Activated naive CD4-positive, alpha-beta T cell treated with anti-CD3 and anti-CD28 coated beads, Interleukin-2, amount 50 U/mL, for 24 hours (primary cell): Measurements from ENCODE around the gene TRPV5.

ENCODE experiments used
- H3K27ac Mint-ChIP-seq: one replicate; pipeline ENCODE4 v1.8.0; 2021; ENCODE audit warnings: mild to moderate bottlenecking, mixed read lengths
- H3K27me3 Mint-ChIP-seq: one replicate; pipeline ENCODE4 v1.8.0; 2021; ENCODE audit warnings: mixed read lengths
- H3K36me3 Mint-ChIP-seq: one replicate; pipeline ENCODE4 v1.8.0; 2021; ENCODE audit warnings: mixed read lengths
- H3K4me1 Mint-ChIP-seq: one replicate; pipeline ENCODE4 v1.8.0; 2021; ENCODE audit warnings: mixed read lengths
- H3K4me3 Mint-ChIP-seq: one replicate; pipeline ENCODE4 v1.8.0; 2021; ENCODE audit warnings: mild to moderate bottlenecking, mixed read lengths
- H3K9me3 Mint-ChIP-seq: one replicate; pipeline ENCODE4 v1.8.0; 2021; ENCODE audit warnings: mixed read lengths

Gene TRPV5

DNA sequence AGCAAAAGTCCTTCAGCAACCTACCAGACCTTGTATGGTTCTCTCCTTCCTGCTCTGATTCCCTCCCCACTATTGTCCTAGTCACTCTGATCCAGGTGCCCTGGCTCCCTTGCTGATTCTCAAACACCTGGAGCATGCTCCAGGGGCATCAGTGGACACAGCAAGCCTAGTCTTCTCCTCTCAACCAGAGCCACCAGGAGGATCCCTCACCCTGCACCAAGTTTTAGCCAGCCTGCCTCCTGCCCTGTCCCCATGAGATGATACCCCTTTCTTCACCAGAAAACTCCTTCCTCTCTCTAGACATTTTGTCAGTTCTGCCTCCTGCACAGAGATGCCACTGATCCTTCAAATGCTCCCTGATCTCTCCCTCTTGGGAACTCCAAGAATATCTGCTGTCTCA is 16.7 kb upstream of the TRPV5 start:
- Mint-ChIP-seq H3K27ac (no peak overlapping the region), H3K9me3 (no peaks in the 10 kb centered on the region), H3K4me1 (no peaks in the 10 kb centered on the region), H3K36me3 (no peaks in the 10 kb centered on the region), H3K4me3 (no peak overlapping the region), H3K27me3 (peaks cover 4% of the 10 kb centered on the region)

DNA sequence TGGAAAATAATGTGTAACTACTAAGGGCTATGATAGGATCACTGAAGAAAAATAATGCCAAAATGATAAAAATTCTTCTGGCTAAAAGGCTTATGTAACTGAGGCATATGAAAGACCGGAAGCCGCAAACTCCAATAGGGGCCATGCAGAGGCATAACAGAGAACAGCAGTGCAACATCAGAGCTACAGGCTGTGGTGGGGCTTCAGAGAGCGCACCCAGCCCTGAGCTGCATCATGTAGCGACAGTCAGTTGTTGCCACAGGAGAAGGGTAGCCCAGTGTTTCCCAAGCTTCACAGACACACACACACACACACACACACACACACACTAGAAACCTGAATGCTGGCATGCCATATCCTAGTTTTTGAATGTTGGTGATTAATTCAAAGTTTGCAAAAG is 15.1 kb upstream of the TRPV5 start:
- Mint-ChIP-seq H3K27ac (no peak overlapping the region), H3K9me3 (no peaks in the 10 kb centered on the region), H3K27me3 (peaks cover 4% of the 10 kb centered on the region), H3K4me1 (no peaks in the 10 kb centered on the region), H3K36me3 (no peaks in the 10 kb centered on the region), H3K4me3 (no peak overlapping the region)

DNA sequence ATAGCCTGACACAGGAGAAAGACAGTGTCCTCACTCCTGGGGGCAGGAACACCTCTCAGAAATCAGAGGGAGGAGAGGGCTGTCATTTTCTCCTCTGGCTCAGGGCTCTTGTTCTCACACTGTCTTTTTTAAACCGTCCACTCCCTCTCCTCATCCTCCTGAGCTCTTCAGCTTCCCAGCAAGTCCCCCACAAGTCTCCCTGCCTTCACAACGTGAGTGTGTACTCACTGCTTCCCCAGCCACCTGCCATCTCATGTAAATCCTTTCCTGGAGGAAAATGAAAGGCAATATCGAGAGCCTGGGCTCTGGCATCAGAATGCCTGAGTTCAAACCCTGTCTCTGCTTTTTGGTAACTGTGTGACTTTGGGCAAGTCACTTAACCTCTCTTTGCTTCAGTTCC is 11.5 kb upstream of the TRPV5 start:
- Mint-ChIP-seq H3K27ac (no peak overlapping the region), H3K9me3 (no peaks in the 10 kb centered on the region), H3K4me1 (no peaks in the 10 kb centered on the region), H3K36me3 (no peaks in the 10 kb centered on the region), H3K27me3 (peaks cover 2% of the 10 kb centered on the region), H3K4me3 (no peak overlapping the region)

DNA sequence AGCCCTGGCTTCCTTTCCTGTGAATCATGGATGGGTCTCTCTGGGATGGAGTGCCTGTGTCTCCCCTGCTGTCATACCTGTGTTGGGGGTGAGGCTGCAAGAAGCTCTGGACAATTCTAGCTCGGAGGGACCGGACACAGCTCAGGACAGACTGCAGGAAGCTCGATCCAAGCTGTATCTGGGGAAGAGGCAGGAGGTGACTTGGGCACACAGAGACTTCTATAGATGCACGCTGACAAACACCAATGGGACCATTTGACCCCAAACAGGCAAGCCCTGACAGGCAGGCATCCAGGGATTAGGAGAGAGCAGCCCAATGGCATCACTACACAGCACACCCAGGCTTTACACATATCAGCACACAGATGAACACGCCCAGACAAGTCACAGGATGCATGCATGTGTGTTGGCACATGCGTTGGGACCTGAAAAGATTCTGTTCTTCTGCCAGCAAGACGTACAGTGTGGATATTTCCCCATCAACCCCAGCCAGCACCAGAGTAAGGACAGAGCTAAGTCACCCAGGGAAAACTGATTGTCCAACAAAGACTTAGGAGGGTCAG is 10.2 kb upstream of the TRPV5 start:
- Mint-ChIP-seq H3K36me3 (no peaks in the 10 kb centered on the region), H3K27me3 (peaks cover 2% of the 10 kb centered on the region), H3K4me1 (no peaks in the 10 kb centered on the region), H3K27ac (no peak overlapping the region), H3K4me3 (no peak overlapping the region), H3K9me3 (no peaks in the 10 kb centered on the region)

DNA sequence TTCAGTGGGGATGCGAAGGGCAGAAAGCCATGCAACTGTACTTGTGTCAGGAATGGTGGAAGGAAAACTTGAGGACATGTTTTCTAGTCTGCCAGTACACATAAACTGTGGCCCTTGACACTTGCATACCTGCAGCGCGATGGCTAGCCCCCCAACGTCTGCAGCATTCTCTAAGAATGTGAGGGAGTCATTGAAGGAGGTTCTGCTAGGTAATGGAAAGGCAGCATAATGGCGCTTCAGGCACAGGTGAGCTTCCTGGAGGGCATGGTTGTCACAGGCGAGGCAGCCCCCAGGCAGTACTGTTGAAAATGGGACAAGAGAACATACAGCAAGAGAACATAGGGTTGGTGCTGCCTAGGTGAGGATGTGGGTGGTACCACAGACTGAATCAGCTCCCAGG is 9.2 kb upstream of the TRPV5 start:
- Mint-ChIP-seq H3K9me3 (no peaks in the 10 kb centered on the region), H3K27ac (no peak overlapping the region), H3K4me3 (no peak overlapping the region), H3K36me3 (no peaks in the 10 kb centered on the region), H3K27me3 (peaks cover 1% of the 10 kb centered on the region), H3K4me1 (no peaks in the 10 kb centered on the region)

DNA sequence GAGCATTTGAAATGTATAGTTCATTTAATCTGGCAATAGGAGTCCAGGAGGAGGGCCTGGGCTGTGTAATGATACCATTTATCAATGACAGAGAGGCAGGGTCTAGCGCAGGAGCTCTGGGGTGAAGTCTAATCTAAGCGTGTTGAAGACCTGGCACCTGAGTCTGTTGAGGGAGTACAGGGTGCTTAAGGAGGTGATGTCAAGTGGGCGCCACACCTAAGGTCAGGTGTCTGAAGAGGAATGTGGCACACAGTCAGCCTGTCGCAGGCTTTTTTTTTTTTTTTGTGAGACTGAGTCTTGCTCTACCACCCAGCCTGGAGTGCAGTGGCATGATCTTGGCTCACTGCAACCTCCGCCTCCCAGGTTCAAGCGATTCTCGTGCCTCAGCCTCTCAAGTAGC is 8.0 kb upstream of the TRPV5 start:
- Mint-ChIP-seq H3K9me3 (no peaks in the 10 kb centered on the region), H3K36me3 (no peaks in the 10 kb centered on the region), H3K4me1 (no peaks in the 10 kb centered on the region), H3K27me3 (peaks cover 1% of the 10 kb centered on the region), H3K4me3 (no peak overlapping the region), H3K27ac (no peak overlapping the region)

DNA sequence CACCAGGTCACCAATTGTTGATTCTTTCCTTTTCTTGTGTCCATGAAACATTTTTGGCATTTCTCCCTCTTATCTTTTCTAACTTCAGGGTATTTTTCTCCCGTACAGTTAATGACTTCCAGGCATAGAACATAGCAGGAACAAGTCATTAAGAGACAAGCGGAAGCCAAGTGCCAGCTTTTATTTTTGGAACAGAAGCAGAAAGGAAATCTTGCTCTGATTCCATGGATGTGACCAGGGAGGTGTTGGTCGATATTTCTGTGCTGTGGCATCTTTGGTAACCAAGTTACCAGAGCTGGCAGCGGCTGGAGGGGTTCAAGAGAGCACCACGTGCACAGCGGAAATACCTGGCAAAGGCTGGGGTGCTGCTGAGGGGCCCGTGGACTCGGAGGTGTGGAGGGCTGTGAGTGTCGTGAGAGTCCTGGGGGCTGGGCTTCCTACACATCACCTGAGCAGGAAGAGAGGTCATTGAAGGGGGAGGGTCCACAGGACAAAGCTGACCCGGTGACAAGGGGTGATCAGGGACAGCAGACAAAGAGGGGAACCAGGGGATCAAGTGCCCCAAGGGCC is 7.5 kb upstream of the TRPV5 start:
- Mint-ChIP-seq H3K4me1 (no peaks in the 10 kb centered on the region), H3K27me3 (peaks cover 1% of the 10 kb centered on the region), H3K4me3 (no peak overlapping the region), H3K9me3 (no peaks in the 10 kb centered on the region), H3K36me3 (no peaks in the 10 kb centered on the region), H3K27ac (no peak overlapping the region)

DNA sequence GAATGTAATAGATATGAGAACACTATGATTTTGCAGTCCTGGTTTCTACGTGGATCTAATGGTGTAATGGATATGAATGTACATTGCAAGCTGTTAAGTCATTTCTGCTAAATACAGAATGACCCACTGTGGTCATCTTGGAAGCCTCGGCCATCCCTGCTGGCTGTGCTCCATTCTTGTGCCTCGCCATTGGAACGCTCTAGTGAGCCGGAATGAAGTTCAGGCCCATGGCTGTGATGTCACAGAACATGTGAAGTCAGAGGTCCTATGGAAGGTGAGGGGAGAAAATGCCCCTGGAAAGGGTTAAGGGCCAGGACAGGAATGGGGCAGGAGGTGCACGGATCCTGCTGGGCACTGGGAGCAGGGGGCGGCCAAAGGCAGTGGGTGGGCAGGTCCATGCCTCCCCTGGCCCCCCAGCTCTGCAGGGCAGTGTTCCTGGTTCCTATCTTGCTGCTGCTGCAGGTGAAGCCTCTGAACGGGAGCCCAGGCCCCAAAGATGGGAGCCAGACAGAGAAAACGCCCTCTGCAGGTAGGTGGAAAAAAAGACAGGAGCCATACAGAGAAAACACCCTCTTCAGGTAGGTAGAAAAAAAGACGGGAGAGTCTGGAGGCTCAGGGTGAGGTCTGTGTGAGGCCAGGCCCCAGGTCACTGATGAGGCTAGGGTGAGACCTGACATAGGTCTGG is 5.8 kb upstream of the TRPV5 start, which contains the start of gene LLCFC1:
TSS of gene LLCFC1 (plus strand) at position 259 of the 685 bp plus-strand sequence. CDS start at position 397, 138 bp downstream.
- Mint-ChIP-seq H3K4me3 (no peak within 1 kb of the TSS), H3K4me1 (no peaks in the 10 kb centered on the region), H3K27me3 (peaks cover 1% of the 10 kb centered on the region), H3K36me3 (no peaks in the 10 kb centered on the region), H3K9me3 (no peaks in the 10 kb centered on the region), H3K27ac (no peak within 1 kb of the TSS)

DNA sequence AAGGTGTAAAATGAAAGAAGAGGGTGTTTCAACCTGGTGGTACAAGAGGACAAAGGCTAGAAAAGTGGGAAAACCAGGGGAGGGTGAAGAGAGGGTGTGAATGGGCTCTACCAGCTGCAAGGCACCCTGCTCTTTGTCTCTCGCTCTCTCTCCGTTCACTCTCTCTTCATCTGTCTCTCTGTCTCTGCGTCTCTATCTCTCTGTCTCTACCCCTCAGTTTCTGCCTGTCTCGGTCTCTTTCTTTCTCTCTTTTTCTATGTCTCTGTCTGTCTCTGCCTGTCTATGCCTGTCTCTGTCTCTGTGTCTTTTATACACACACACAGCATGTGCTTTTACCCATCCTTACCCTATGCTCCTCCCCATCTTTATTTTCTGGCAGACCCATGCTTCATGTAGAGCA is 5.1 kb upstream of the TRPV5 start:
- Mint-ChIP-seq H3K4me3 (no peak overlapping the region), H3K27me3 (peaks cover 1% of the 10 kb centered on the region), H3K27ac (no peak overlapping the region), H3K36me3 (no peaks in the 10 kb centered on the region), H3K9me3 (no peaks in the 10 kb centered on the region), H3K4me1 (no peaks in the 10 kb centered on the region)

DNA sequence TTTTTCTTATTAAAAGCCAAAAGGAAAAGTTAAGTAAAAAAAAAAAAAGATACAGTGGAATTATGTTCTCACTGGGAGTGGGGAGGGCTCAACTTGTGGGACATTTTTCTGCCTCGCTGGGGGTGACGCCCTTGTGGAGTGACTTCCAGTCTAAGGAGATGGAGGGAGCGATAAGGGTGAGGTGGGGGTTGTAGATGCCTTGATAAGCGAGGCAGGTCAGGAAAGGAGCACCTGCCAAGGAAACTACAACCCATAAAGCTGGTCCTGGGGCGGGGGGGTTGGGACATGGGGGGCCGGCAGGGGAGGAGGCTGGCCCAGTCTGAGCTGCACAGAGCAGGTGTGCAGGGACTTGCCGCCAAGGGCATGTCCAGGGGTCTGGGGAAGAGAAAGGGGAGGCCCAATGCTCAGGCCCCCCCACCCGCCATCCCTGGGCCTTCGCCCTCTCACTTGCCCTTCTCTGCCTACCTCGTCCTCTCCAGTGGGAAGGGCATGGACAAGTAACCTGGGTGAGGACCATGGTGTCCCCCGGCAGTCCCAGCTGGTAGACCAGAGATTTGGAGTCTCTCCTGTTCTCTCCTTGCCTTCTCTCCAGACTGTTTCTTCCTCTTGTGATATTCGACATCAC is 2.5 kb upstream of the TRPV5 start:
- Mint-ChIP-seq H3K4me1 (no peaks in the 10 kb centered on the region), H3K4me3 (no peak overlapping the region), H3K36me3 (no peaks in the 10 kb centered on the region), H3K9me3 (no peaks in the 10 kb centered on the region), H3K27ac (no peak overlapping the region), H3K27me3 (peaks cover 1% of the 10 kb centered on the region)

DNA sequence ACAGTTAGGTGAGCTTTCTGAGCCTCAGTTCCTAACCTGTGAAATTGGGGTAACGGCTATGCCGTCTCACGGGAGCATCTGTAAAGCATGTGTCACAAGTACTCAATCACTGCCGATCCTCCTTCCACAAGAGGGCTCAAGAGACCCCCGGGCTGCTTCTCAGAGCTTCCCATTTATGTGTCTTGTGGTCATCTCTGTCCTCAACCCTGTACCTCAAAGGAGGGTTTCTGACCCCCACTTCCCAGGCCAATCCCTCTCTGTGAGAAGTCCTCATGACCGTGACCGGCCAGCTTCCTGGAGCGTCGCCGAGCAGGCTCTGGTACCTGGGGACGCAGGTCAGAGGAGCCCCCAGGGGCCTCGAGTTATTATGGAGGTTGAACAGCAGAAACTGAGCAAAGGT is 510 bp upstream of the TRPV5 start:
- Mint-ChIP-seq H3K36me3 (no peaks in the 10 kb centered on the region), H3K4me1 (no peaks in the 10 kb centered on the region), H3K9me3 (no peaks in the 10 kb centered on the region), H3K4me3 (no peak overlapping the region), H3K27ac (no peak overlapping the region), H3K27me3 (peaks cover 1% of the 10 kb centered on the region)

DNA sequence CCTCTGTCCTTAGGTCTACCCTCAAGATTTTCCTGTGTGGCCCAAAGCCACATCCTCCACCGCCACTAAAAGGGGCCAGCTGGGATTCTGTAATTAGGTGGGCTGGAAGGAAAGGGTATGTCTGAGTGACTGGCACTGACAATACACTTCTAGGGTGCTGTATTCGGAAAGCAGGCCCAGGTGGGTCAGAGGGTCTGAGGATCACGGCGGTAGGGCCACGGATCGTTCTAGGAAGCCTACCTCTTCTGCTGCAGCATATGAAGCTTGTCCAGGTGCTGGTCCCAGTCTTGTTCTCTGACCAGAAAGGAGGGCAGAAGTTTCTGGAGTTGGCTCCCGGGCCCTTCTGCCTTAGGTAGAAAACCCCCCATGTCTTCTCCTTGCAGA is 462 bp downstream of the TRPV5 start:
- no peaks in the 10 kb centered on the region for H3K9me3 Mint-ChIP-seq
- H3K4me3 Mint-ChIP-seq, result no peak overlapping the region
- no peak overlapping the region for H3K27ac Mint-ChIP-seq
- H3K4me1 Mint-ChIP-seq, result no peaks in the 10 kb centered on the region
- H3K27me3 Mint-ChIP-seq, result peaks cover 1% of the 10 kb centered on the region
- no peaks in the 10 kb centered on the region for H3K36me3 Mint-ChIP-seq

DNA sequence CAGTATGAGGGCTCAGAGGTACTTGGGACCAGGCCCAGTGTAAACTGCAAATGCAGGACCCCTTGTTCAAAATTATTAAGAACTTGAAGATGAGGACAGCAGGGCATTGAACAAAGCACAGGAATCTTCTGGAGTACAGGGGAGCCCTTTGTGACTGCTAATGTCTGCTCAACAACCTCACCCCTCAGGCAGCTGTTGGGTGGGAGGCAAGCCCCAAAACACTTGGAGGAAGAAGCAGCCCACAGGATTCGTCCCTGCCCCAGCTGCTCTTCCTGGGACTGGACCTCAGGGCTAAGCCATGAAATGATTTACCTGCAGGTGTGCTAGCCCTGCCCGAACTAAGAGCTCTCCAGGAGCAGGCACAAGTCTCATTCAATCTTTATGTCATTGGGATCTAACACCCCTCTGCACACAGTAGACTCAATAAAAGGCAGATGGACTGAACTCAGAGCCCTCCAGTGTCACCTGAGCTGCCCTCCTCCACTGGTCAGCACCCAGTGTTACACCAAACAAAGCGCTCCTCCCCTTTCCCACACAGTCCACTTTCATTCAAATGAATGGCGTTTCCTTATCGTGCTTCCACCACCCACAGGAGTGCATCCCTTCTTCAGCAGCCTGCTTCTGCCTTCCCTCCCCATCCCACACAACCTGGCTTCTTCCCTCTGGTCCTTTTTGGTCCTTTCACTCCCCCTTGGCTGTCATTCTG is 1.0 kb downstream of the TRPV5 start:
- Mint-ChIP-seq H3K9me3 (no peaks in the 10 kb centered on the region), H3K27ac (no peak overlapping the region), H3K4me3 (no peak overlapping the region), H3K4me1 (no peaks in the 10 kb centered on the region), H3K36me3 (no peaks in the 10 kb centered on the region), H3K27me3 (peaks cover 1% of the 10 kb centered on the region)

DNA sequence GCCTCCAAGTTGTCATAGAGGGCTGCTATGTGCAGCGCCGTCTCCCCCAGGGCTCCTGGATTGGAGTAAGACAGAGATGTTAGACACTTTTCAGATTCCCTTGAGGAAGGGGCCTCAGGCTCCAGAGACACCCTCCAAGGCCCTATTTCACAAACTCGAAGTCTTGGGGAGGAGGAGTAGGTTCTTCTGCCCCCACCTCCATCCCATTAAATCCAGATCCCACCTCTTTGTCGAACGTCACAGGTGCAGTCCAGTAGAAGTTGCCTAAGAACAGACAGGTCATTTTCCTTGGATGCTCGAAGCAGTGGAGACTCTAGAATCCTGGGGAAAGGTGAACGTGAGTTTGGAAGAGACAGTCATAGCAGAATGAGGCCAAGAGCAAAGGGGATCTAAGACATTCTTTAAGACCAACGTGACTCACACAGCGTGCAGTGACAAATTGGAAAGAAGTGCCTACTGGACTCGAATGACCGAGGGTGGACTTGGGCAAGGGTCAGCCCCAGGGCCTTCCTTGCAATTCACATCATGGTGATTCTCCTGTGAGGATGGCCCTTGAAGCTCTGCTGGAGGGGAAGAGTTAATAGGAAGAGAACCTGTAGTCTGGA is 3.3 kb downstream of the TRPV5 start:
- no peaks in the 10 kb centered on the region for H3K9me3 Mint-ChIP-seq
- H3K27ac Mint-ChIP-seq, result no peak overlapping the region
- no peaks in the 10 kb centered on the region for H3K36me3 Mint-ChIP-seq

DNA sequence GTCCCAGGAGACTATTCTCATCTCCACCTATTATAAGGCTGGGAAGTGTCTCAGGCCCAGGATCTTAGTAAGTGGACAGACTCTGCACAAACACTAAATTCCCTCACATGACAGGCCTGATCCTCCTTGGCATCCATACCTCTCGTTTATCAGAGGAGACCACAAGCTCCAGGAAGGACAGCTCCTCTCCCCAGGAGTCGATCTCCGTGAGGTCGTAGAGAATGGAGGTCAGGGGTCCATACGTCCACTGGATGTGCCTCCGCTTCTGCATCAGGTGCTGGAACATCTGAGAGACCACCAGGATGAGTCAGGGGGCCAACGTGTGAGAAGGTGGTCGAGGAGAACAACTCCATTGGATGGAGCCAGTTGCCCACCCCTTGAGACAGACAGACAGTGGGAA is 5.6 kb downstream of the TRPV5 start:
- Mint-ChIP-seq H3K4me1 (no peaks in the 10 kb centered on the region), H3K9me3 (no peaks in the 10 kb centered on the region), H3K4me3 (no peak overlapping the region), H3K27ac (no peak overlapping the region), H3K27me3 (no peaks in the 10 kb centered on the region), H3K36me3 (no peaks in the 10 kb centered on the region)

More for the DNA sequence above, 3.3 kb downstream of the TRPV5 start:
- no peaks in the 10 kb centered on the region for H3K4me1 Mint-ChIP-seq
- H3K27me3 Mint-ChIP-seq, result no peaks in the 10 kb centered on the region
- H3K4me3 Mint-ChIP-seq, result no peak overlapping the region
